Ecto neural progenitor cell (in vitro differentiated cells): ENCODE results near the gene LCLAT1.

Experiments used
- DNase-seq: peaks from one replicate; pipeline ENCODE4 v3.0.0-alpha.2; 2018; ENCODE audit warnings: low spot score

LCLAT1 gene

GRCh38 chr2:30514848-30515435 lies 67.9 kb downstream of the LCLAT1 start:
- no peak for DNase-seq

- no peak for DNase-seq
Measured at GRCh38 chr2:30516166-30516565, 69.1 kb downstream of the LCLAT1 start.

- no peak for DNase-seq
Measured at GRCh38 chr2:30519796-30520195, 72.8 kb downstream of the LCLAT1 start.

- DNase-seq, result no peak
Measured at GRCh38 chr2:30522421-30522820, 75.4 kb downstream of the LCLAT1 start.

- no peak for DNase-seq
Measured at GRCh38 chr2:30527411-30527810, 80.4 kb downstream of the LCLAT1 start.

GRCh38 chr2:30527859-30528258 lies 80.8 kb downstream of the LCLAT1 start:
- no peak for DNase-seq

- DNase-seq, result no peak
Measured at GRCh38 chr2:30530346-30530745, 83.3 kb downstream of the LCLAT1 start.

GRCh38 chr2:30541680-30542079 lies 94.6 kb downstream of the LCLAT1 start:
- no peak for DNase-seq

GRCh38 chr2:30545875-30546274 lies 98.8 kb downstream of the LCLAT1 start:
- no peak for DNase-seq

GRCh38 chr2:30548386-30548785 lies 101.3 kb downstream of the LCLAT1 start:
- no peak for DNase-seq

- no peak for DNase-seq
Measured at GRCh38 chr2:30549096-30549495, 102.0 kb downstream of the LCLAT1 start.

GRCh38 chr2:30559544-30560275 lies 112.7 kb downstream of the LCLAT1 start:
- DNase-seq, result no peak

GRCh38 chr2:30561349-30561748 lies 114.3 kb downstream of the LCLAT1 start:
- DNase-seq, result no peak

GRCh38 chr2:30565851-30566358 lies 118.9 kb downstream of the LCLAT1 start:
- no peak for DNase-seq

GRCh38 chr2:30566631-30567030 lies 119.6 kb downstream of the LCLAT1 start:
- no peak for DNase-seq

- no peak for DNase-seq
Measured at GRCh38 chr2:30567317-30567716, 120.3 kb downstream of the LCLAT1 start.

GRCh38 chr2:30569946-30570345 lies 122.9 kb downstream of the LCLAT1 start:
- DNase-seq, result no peak

- DNase-seq, result no peak
Measured at GRCh38 chr2:30577151-30577550, 130.1 kb downstream of the LCLAT1 start.

GRCh38 chr2:30580391-30580790 lies 133.3 kb downstream of the LCLAT1 start:
- no peak for DNase-seq

GRCh38 chr2:30582521-30582920 lies 135.5 kb downstream of the LCLAT1 start:
- DNase-seq, result no peak

GRCh38 chr2:30583204-30583749 lies 136.2 kb downstream of the LCLAT1 start:
- DNase-seq, result no peak

- no peak for DNase-seq
Measured at GRCh38 chr2:30584116-30584515, 137.1 kb downstream of the LCLAT1 start.

GRCh38 chr2:30588994-30589393 lies 141.9 kb downstream of the LCLAT1 start:
- DNase-seq, result no peak
